ENCODE measurements around the gene PTRHD1.

PTRHD1 gene

DNA sequence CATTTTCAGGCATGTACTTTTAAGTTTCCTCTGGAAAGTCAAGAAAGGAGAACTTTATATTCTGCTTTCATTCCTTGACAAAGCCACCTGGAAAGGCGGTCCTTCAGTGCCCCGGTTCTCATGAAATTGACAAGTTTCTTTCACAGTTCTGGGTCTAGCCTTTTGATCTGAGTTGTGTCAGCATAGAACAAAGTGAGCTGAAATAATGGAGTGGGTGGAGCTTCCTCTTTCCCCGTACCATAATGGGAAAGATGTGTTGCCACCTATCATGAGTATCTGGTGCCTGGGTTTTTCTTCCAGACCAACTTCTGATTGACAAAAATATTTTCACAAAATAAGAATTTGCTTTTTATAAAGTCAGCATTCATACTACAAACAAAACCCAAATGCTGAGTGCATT is 49.3 kb downstream of the PTRHD1 start:
- Histone ChIP-seq H3K4me3 (replicated peaks; ENCODE audit: low read depth, low read length) (no peak overlapping the region), H3K27me3 (replicated peaks; ENCODE audit: control insufficient read depth, insufficient read depth, low read length) (no peaks in the 10 kb centered on the region), H3K36me3 (ENCODE audit: control insufficient read depth, insufficient read depth, low read length) (peaks cover 5% of the 10 kb centered on the region)
- TF ChIP-seq, protein P1, sequence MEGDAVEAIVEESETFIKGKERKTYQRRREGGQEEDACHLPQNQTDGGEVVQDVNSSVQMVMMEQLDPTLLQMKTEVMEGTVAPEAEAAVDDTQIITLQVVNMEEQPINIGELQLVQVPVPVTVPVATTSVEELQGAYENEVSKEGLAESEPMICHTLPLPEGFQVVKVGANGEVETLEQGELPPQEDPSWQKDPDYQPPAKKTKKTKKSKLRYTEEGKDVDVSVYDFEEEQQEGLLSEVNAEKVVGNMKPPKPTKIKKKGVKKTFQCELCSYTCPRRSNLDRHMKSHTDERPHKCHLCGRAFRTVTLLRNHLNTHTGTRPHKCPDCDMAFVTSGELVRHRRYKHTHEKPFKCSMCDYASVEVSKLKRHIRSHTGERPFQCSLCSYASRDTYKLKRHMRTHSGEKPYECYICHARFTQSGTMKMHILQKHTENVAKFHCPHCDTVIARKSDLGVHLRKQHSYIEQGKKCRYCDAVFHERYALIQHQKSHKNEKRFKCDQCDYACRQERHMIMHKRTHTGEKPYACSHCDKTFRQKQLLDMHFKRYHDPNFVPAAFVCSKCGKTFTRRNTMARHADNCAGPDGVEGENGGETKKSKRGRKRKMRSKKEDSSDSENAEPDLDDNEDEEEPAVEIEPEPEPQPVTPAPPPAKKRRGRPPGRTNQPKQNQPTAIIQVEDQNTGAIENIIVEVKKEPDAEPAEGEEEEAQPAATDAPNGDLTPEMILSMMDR (IDR thresholded peaks at IDR 0.05; ENCODE audit: insufficient read depth, low read length, poor library complexity, severe bottlenecking), result no peak
- no peak for DNase-seq (ENCODE audit: extremely low read depth, insufficient read length)

DNA sequence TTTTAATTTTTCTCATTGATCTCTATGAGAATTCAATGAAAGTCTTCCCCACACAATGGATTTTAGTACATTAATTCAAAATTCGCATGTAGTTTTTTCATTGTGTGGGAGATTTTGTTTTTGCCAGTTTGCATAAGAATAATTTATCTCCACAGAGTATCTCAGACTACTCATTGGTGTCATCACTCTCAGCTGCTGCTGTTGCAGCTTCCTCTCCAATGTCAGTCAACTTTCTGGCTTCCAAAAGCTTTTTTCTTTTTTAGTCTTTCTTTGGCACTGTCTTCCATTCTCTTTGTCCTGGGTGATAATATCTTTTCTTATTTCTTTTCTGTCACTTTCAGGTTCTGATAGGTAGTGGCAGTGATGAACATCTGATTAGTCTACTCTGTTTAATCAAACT is 50.5 kb downstream of the PTRHD1 start:
- no peak for DNase-seq (ENCODE audit: extremely low read depth, insufficient read length)
- peaks cover 5% of the 10 kb centered on the region for H3K36me3 ChIP-seq (ENCODE audit: control insufficient read depth, insufficient read depth, low read length)
- no peak overlapping the region for H3K4me3 ChIP-seq (replicated peaks; ENCODE audit: low read depth, low read length)
- no peaks in the 10 kb centered on the region for H3K27me3 ChIP-seq (replicated peaks; ENCODE audit: control insufficient read depth, insufficient read depth, low read length)
- TF ChIP-seq, protein P1 (IDR thresholded peaks at IDR 0.05; ENCODE audit: insufficient read depth, low read length, poor library complexity, severe bottlenecking), result no peak

DNA sequence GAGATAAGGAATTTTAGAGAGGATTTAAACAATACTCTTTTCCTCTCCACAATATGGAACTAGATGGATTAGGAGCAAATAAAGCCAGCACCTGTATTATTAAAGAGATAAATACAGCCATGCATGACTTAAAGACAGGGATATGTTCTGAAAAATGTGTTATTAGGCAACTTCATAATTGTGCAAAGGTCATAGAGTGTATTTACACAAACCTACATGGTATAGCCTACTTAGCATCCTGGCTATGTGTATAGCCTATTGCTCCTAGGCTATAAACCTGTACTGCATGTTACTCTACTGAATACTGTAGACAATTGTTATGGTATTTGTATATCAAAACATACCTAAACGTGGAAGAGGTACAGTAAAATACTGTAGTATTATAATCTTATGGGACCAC is 53.0 kb downstream of the PTRHD1 start:
- TF ChIP-seq, protein P1 (IDR thresholded peaks at IDR 0.05; ENCODE audit: insufficient read depth, low read length, poor library complexity, severe bottlenecking), result no peak
- no peak for DNase-seq (ENCODE audit: extremely low read depth, insufficient read length)
- H3K27me3 ChIP-seq (replicated peaks; ENCODE audit: control insufficient read depth, insufficient read depth, low read length), result no peaks in the 10 kb centered on the region
- H3K4me3 ChIP-seq (replicated peaks; ENCODE audit: low read depth, low read length), result no peak overlapping the region
- peaks cover 5% of the 10 kb centered on the region for H3K36me3 ChIP-seq (ENCODE audit: control insufficient read depth, insufficient read depth, low read length)

Data from GM06990 (cell line).